Colonic mucosa (tissue), 4 donors: ENCODE measurements around the gene MYH11. TPM values are rescaled to one million over a fixed set of nuclear protein-coding genes. Genes with fewer than 3 reads are reported as not detected.

ENCODE experiments used
- DNase-seq: peaks from one replicate; pipeline ENCODE4 v3.0.0-alpha.2; 2020
- H3K27ac ChIP-seq: fragments of 200-600 bp; one replicate; pipeline ENCODE4 v1.8.0; 2021
- H3K27me3 ChIP-seq: fragments of 200-600 bp; one replicate; pipeline ENCODE4 v1.8.0; 2021
- H3K36me3 ChIP-seq: fragments of 200-600 bp; one replicate; pipeline ENCODE4 v1.8.0; 2021
- H3K4me1 ChIP-seq: fragments of 200-600 bp; one replicate; pipeline ENCODE4 v1.8.0; 2021; ENCODE audit warnings: mild to moderate bottlenecking
- H3K4me3 ChIP-seq: fragments of 200-600 bp; one replicate; pipeline ENCODE4 v1.8.0; 2021
- H3K9ac ChIP-seq, 2 donors: one replicate each; pipeline ENCODE4 v1.7.0; 2013; ENCODE audit warnings: control low read depth in 2 of 2, low read depth in 2 of 2, low read length in 2 of 2
- H3K9me3 ChIP-seq: fragments of 200-600 bp; one replicate; pipeline ENCODE4 v1.8.0; 2021
- intact Hi-C: fragments of 100-400 bp; cut with DNase I; formaldehyde crosslinking; loops from one replicate; pipeline ENCODE4 v1.14.1; 2022
- total RNA-seq, 2 donors: library from RNA; stranded (reverse); fragmentation: NEBNext Ultra II Directional in 1 of 2; extraction: Animal tissue kit (Norgen Biotek cat#: 25700) in 1 of 2; gene quantifications; one replicate each; pipeline ENCODE4 v1.2.1, GENCODE V29; 2021
- TF ChIP-seq, protein P1 (sequence below): fragments of 200-600 bp; IDR thresholded peaks from one replicate; pipeline ENCODE4 v1.8.0; 2022; ENCODE audit warnings: antibody characterized with exemption, mild to moderate bottlenecking
- donor health status: healthy.
- donor health status: DM: no; HTN: no; CAD: no.
- donor health status: DM: no; HTN: no; CAD: no.

The MYH11 gene
- total RNA-seq, 2 donors from 2014 or later = 30.0 to 770 TPM

DNA sequence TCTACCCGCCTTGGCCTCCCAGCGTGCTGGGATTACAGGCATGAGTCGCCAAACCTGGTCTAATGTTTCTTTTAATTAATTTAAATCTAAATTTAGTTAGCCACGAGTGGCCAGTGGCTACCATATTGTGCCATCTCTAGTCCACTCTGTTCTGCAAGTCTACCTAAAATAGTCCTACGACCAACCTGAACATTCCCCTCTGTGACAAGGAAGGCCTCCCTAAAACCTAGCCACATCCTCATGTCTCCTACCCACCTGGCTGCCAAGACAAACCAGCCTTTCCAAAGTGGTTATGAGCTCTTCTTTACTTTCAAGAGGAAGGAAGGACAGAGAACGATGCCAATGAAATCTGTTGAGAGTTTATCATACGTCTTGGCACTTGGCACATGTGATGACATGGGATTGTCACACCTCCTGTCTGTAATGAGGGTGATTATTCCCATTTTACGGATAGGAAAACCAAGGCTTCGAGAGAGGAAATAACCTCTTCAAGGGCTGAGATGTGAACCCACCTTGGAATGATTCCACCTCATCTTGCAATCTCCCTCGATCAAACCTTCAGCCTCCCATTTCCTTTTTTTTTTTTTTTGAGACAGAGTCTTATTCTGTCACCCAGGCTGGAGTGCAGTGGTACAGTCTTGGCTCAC lies 19.7 kb downstream of the MYH11 start:
- Histone ChIP-seq H3K27ac (no peak overlapping the region), H3K27me3 (no peaks in the 10 kb centered on the region), H3K4me1 (no peaks in the 10 kb centered on the region), H3K36me3 (no peaks in the 10 kb centered on the region), H3K4me3 (no peak overlapping the region), H3K9me3 (no peaks in the 10 kb centered on the region), H3K9ac (no peak overlapping the region)
- intact Hi-C loops = no loop called here
- TF ChIP-seq, protein P1, sequence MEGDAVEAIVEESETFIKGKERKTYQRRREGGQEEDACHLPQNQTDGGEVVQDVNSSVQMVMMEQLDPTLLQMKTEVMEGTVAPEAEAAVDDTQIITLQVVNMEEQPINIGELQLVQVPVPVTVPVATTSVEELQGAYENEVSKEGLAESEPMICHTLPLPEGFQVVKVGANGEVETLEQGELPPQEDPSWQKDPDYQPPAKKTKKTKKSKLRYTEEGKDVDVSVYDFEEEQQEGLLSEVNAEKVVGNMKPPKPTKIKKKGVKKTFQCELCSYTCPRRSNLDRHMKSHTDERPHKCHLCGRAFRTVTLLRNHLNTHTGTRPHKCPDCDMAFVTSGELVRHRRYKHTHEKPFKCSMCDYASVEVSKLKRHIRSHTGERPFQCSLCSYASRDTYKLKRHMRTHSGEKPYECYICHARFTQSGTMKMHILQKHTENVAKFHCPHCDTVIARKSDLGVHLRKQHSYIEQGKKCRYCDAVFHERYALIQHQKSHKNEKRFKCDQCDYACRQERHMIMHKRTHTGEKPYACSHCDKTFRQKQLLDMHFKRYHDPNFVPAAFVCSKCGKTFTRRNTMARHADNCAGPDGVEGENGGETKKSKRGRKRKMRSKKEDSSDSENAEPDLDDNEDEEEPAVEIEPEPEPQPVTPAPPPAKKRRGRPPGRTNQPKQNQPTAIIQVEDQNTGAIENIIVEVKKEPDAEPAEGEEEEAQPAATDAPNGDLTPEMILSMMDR = no peak
- no peak for DNase-seq

DNA sequence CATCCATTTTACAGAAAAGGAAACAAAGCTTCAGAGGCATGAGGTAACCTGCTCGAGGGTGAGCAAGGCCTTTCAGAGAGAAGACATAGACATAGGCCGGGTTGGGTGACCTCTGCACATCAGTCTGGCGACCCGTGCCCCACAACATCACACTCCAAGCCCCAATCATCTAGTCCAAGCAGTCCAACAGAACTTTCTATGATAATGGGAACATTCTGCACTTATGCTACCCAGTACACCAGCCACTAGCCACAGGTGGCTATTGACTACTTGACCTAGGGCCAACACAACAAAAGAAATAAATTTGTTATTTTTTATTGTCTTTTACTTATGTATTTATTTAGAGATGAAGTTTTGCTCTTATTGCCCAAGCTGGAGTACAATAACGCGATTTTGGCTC lies 20.8 kb downstream of the MYH11 start:
- intact Hi-C loops = no loop called here
- H3K4me3 ChIP-seq = no peak overlapping the region
- TF ChIP-seq, protein P1 = no peak
- no peak for DNase-seq
- H3K4me1 ChIP-seq = no peaks in the 10 kb centered on the region
- no peaks in the 10 kb centered on the region for H3K27me3 ChIP-seq
- H3K9me3 ChIP-seq = no peaks in the 10 kb centered on the region
- no peaks in the 10 kb centered on the region for H3K36me3 ChIP-seq
- H3K27ac ChIP-seq = no peak overlapping the region
- no peak overlapping the region for H3K9ac ChIP-seq

DNA sequence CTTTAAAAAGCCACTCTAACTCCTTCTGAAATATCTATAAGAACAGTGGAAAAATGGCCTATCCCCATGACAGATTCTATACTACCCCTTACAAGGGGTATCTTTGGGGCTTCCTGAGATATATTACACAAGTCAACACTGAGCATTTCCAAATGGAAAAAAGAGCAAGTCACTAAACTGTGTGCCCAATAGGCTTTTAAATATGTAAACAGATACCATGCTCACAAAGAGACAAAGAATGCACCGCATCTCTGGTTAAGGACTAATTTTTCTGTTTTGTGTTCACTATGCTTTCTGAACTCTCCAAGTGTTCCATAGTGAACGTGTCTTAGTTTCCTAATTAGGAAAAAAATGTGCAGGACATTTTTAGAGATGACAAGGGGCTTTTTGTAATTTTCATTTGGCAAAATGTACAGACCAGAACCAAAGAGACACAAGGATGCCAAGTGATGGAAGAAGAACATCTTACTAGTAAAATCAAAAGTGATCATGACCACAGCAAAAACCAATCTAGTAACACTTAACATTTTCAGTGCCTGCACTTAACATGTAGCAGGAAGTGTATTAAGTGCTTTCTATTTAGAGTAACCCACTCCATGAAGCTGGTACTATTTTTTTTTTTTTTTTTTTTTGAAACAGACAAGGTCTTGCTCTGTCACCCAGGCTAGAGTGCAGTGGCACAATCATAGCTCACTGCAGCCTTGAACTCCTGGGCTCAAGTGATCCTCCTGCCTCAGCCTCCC lies 21.5 kb downstream of the MYH11 start:
- no peak overlapping the region for H3K9ac ChIP-seq
- DNase-seq = no peak
- no peak overlapping the region for H3K27ac ChIP-seq
- H3K36me3 ChIP-seq = no peaks in the 10 kb centered on the region
- H3K27me3 ChIP-seq = no peaks in the 10 kb centered on the region
- intact Hi-C loops = no loop called here
- H3K4me3 ChIP-seq = no peak overlapping the region
- TF ChIP-seq, protein P1 = no peak
- H3K9me3 ChIP-seq = no peaks in the 10 kb centered on the region
- no peaks in the 10 kb centered on the region for H3K4me1 ChIP-seq

DNA sequence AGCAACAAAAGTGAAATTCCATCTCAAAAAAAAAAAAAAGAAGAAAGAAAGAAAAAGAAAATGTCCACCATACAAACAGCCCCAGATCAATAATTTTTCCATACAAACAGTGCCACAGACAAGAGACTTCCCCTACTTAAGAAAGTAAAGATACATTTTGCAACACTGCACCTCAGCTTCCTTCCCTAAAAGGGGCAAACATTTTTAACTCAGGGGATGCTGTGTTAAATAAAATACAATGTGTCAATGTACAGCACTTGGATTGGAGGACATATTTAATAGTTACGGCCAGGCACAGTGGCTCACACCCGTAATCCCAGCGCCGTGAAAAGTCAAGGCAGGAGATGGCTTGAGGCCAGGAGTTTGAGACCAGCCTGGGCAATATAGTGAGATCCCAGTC lies 22.3 kb downstream of the MYH11 start:
- intact Hi-C loops = no loop called here

DNA sequence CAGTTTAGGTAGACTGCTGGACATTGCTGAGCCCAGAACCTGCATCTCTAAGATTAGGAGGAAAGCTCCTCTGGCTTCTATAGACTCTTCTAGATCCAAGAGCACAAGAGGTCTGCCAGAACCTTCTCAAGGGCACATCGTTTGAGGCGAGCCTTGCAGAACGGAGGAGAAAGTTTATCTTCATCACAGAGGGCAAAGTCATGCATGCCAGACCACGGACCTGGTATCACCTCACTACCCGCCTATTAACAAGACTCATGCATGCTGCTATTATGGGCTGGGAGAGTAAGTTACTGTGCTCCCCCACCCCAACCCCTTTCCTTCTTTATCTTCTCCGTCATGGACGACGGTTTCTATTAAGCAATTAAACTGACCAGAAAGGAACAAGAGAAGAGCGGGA lies 23.3 kb downstream of the MYH11 start:
- no peak overlapping the region for H3K27ac ChIP-seq
- no peaks in the 10 kb centered on the region for H3K4me1 ChIP-seq
- no peaks in the 10 kb centered on the region for H3K27me3 ChIP-seq
- H3K4me3 ChIP-seq = no peak overlapping the region
- DNase-seq = no peak
- TF ChIP-seq, protein P1 = no peak
- H3K9ac ChIP-seq = no peak overlapping the region
- no peaks in the 10 kb centered on the region for H3K9me3 ChIP-seq
- H3K36me3 ChIP-seq = no peaks in the 10 kb centered on the region
- intact Hi-C loops = no loop called here

More for the DNA sequence above, 22.3 kb downstream of the MYH11 start:
- no peak for DNase-seq
- H3K4me3 ChIP-seq = no peak overlapping the region
- no peaks in the 10 kb centered on the region for H3K4me1 ChIP-seq
- H3K9ac ChIP-seq = no peak overlapping the region
- no peaks in the 10 kb centered on the region for H3K36me3 ChIP-seq
- no peaks in the 10 kb centered on the region for H3K9me3 ChIP-seq
- no peak overlapping the region for H3K27ac ChIP-seq
- H3K27me3 ChIP-seq = no peaks in the 10 kb centered on the region
- TF ChIP-seq, protein P1 = no peak
